HCT116 (cell line): ENCODE data around the gene STK40.

ENCODE experiments used
- EZH2 ChIP-seq: fragments of 200-600 bp; sonication (generic); IDR thresholded peaks from 2 replicates; pipeline ENCODE4 v1.6.1; 2017; ENCODE audit warnings: antibody characterized with exemption, mixed run types
- EZH2phosphoT487 ChIP-seq: fragments of 200-600 bp; IDR thresholded peaks from 2 replicates; pipeline ENCODE4 v1.6.1; 2018; ENCODE audit warnings: antibody characterized with exemption, borderline replicate concordance
- JUND ChIP-seq: IDR thresholded peaks from 2 replicates; pipeline ENCODE4 v1.6.1; 2012
- POLR2A ChIP-seq: IDR thresholded peaks from 2 replicates; pipeline ENCODE4 v1.7.0; 2011; ENCODE audit warnings: borderline replicate concordance; ENCODE audit not compliant: insufficient read depth, insufficient read length; ENCODE audit errors: extremely low read depth
- RAD21 ChIP-seq: IDR thresholded peaks from 2 replicates; pipeline ENCODE4 v1.6.1; 2012; ENCODE audit warnings: low read depth, mild to moderate bottlenecking
- SRF ChIP-seq: IDR thresholded peaks from 2 replicates; pipeline ENCODE4 v1.6.1; 2012; ENCODE audit warnings: low read depth
- TCF7L2 ChIP-seq: IDR thresholded peaks from 2 replicates; pipeline ENCODE4 v1.7.0; 2011; ENCODE audit warnings: borderline replicate concordance, inconsistent platforms; ENCODE audit not compliant: insufficient read depth, insufficient read length; ENCODE audit errors: extremely low read depth
- TF ChIP-seq, protein P1 (sequence below), 3 experiments: fragments of 200-600 bp in 1 of 3; sonication (generic) in 1 of 3; IDR thresholded peaks in 2 of 3; conservative IDR thresholded peaks in 1 of 3; 2 replicates each; pipeline ENCODE4 v1.5.1; 2012 to 2017; ENCODE audit warnings: low read depth in 2 of 3, low read length in 2 of 3, antibody characterized with exemption in 1 of 3, borderline replicate concordance in 1 of 3, control low read depth in 1 of 3, mild to moderate bottlenecking in 1 of 3, mixed read lengths in 1 of 3, mixed run types in 1 of 3, moderate library complexity in 1 of 3; ENCODE audit not compliant: insufficient read depth in 1 of 3
- TF ChIP-seq, protein P2 (sequence below): IDR thresholded peaks from 2 replicates; pipeline ENCODE4 v1.6.1; 2012
- TF ChIP-seq, protein P3 (sequence below): IDR thresholded peaks from 2 replicates; pipeline ENCODE4 v1.6.1; 2012

DNA sequence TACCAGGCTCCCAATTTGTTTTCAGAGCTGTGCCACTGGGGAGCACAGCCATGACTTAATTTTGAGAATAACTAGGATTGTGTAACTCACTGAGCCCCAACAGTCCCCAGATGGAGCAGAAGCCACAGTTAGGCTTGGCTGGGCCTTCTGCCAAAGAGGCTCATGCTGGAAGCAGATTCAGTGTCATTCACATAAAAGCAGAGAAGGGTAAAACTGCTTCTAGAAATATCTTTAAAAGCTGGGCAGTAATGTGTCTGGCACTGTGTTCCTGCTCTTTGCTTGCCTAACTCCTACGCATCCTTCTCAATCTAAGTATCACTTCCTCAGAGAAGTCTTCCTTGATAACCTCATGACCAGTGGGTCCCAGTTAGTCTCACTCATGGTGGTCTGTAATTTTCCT lies 20.3 kb downstream of the STK40 start:
- TF ChIP-seq, protein P1, sequence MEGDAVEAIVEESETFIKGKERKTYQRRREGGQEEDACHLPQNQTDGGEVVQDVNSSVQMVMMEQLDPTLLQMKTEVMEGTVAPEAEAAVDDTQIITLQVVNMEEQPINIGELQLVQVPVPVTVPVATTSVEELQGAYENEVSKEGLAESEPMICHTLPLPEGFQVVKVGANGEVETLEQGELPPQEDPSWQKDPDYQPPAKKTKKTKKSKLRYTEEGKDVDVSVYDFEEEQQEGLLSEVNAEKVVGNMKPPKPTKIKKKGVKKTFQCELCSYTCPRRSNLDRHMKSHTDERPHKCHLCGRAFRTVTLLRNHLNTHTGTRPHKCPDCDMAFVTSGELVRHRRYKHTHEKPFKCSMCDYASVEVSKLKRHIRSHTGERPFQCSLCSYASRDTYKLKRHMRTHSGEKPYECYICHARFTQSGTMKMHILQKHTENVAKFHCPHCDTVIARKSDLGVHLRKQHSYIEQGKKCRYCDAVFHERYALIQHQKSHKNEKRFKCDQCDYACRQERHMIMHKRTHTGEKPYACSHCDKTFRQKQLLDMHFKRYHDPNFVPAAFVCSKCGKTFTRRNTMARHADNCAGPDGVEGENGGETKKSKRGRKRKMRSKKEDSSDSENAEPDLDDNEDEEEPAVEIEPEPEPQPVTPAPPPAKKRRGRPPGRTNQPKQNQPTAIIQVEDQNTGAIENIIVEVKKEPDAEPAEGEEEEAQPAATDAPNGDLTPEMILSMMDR (IDR thresholded peaks at IDR 0.05 in 2 of 3, conservative IDR thresholded peaks at IDR 0.05 in 1 of 3; ENCODE audit: borderline replicate concordance in 1 of 3, insufficient read depth in 1 of 3, low read depth in 2 of 3, low read length in 2 of 3): no peak
- TF ChIP-seq TCF7L2: no peak
- no peak for TF ChIP-seq SRF
- no peak for TF ChIP-seq RAD21
- TF ChIP-seq, protein P2, sequence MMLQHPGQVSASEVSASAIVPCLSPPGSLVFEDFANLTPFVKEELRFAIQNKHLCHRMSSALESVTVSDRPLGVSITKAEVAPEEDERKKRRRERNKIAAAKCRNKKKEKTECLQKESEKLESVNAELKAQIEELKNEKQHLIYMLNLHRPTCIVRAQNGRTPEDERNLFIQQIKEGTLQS: no peak
- TF ChIP-seq EZH2: no peak
- no peak for TF ChIP-seq JUND
- no peak for TF ChIP-seq EZH2phosphoT487
- TF ChIP-seq, protein P3, sequence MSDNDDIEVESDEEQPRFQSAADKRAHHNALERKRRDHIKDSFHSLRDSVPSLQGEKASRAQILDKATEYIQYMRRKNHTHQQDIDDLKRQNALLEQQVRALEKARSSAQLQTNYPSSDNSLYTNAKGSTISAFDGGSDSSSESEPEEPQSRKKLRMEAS: no peak
- no peak for TF ChIP-seq POLR2A
